Activated B cell treated with CpG ODN at 0.5 μM for 24 hours (primary cell): ENCODE results near the gene FCN2. TPM values are rescaled to one million over a fixed set of nuclear protein-coding genes. Genes with fewer than 3 reads are reported as not detected.

Experiments used
- ATAC-seq: fragments of 200-7000 bp; cut with Tn5 transposase; one replicate; pipeline ENCODE4 v1.10.0; 2021; ENCODE audit warnings: low read depth, mild to moderate bottlenecking, moderate library complexity
- CTCF ChIA-PET: fragments of 350-600 bp; sonication (Branson Sonifier 250); formaldehyde crosslinking; loops from one replicate; lab custom pipeline; 2021; ENCODE audit warnings: antibody characterized with exemption; lab: Charles Lee
- POLR2A ChIA-PET: fragments of 350-600 bp; sonication (Branson Sonifier 250); formaldehyde crosslinking; loops from one replicate; lab custom pipeline; 2021; ENCODE audit warnings: antibody characterized with exemption; lab: Charles Lee
- DNase-seq: peaks from one replicate; pipeline ENCODE4 v3.0.0; 2022
- H3K27ac Mint-ChIP-seq: one replicate; pipeline ENCODE4 v1.8.0; 2020; ENCODE audit warnings: mixed read lengths
- H3K27me3 Mint-ChIP-seq: one replicate; pipeline ENCODE4 v1.8.0; 2021; ENCODE audit warnings: mixed read lengths
- H3K36me3 Mint-ChIP-seq: one replicate; pipeline ENCODE4 v1.8.0; 2021; ENCODE audit warnings: low read depth, mixed read lengths
- H3K4me1 Mint-ChIP-seq: one replicate; pipeline ENCODE4 v1.8.0; 2021; ENCODE audit warnings: mixed read lengths
- H3K4me3 Mint-ChIP-seq: one replicate; pipeline ENCODE4 v1.8.0; 2020; ENCODE audit warnings: mild to moderate bottlenecking, mixed read lengths
- H3K9me3 Mint-ChIP-seq: one replicate; pipeline ENCODE4 v1.8.0; 2020; ENCODE audit warnings: mixed read lengths
- intact Hi-C: fragments of 100-400 bp; cut with micrococcal nuclease; formaldehyde crosslinking; loops from one replicate; pipeline ENCODE4 v1.15.1; 2024
- total RNA-seq: library from RNA; stranded (reverse); gene quantifications from 2 replicates; pipeline ENCODE4 v1.2.3, GENCODE V29; 2022
- TF ChIP-seq, protein P1 (sequence below): fragments of 200-600 bp; IDR thresholded peaks from one replicate; pipeline ENCODE4 v1.8.0; 2022; ENCODE audit warnings: antibody characterized with exemption, mild to moderate bottlenecking

The FCN2 gene
- total RNA-seq, 1 donor from 2014 or later, result not detected

DNA sequence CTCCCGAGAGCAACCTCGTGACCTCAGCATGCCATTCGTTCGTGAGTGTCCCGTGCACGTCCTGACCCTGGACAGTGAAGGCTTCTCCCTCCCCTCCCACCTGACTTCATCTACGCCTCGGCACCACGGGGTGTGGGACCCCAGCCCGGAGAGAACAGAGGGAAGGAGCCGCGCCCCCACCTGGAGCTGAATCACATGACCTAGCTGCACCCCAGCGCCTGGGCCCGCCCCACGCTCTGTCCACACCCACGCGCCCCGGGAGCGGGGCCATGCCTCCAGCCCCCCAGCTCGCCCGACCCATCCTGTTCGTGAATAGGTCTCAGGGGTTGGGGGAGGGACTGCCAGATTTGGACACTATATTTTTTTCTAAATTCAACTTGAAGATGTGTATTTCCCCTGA, 38.3 kb upstream of the FCN2 start:
- Mint-ChIP-seq H3K27me3 (no peaks in the 10 kb centered on the region), H3K27ac (no peak overlapping the region), H3K4me1 (no peaks in the 10 kb centered on the region), H3K9me3 (no peaks in the 10 kb centered on the region), H3K4me3 (no peak overlapping the region), H3K36me3 (no peaks in the 10 kb centered on the region)
- intact Hi-C loops, result no loop called here
- TF ChIP-seq, protein P1, sequence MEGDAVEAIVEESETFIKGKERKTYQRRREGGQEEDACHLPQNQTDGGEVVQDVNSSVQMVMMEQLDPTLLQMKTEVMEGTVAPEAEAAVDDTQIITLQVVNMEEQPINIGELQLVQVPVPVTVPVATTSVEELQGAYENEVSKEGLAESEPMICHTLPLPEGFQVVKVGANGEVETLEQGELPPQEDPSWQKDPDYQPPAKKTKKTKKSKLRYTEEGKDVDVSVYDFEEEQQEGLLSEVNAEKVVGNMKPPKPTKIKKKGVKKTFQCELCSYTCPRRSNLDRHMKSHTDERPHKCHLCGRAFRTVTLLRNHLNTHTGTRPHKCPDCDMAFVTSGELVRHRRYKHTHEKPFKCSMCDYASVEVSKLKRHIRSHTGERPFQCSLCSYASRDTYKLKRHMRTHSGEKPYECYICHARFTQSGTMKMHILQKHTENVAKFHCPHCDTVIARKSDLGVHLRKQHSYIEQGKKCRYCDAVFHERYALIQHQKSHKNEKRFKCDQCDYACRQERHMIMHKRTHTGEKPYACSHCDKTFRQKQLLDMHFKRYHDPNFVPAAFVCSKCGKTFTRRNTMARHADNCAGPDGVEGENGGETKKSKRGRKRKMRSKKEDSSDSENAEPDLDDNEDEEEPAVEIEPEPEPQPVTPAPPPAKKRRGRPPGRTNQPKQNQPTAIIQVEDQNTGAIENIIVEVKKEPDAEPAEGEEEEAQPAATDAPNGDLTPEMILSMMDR, result no peak
- ATAC-seq, result no peak
- ChIA-PET CTCF (no interaction called here), POLR2A (no interaction called here)
- DNase-seq, result no peak

DNA sequence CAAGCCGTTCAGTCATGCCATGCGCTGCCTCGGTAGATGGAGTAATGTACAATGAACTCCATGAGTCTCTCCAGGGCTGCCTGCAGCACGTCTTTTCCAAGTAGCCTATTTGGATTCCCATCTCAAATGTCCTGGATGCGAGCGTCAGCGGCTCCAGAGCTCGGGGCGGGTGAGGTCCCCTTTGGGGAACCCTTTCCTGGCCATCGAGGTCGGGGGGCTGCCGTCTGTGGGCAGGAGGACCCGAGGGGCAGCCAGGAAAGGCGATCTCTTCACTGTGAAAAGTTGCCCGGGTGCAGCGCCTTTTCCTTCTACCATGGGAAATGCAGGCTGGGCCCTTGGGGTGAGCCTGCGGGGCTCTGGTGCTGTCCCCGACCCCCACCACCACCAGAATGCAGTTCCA, 36.9 kb upstream of the FCN2 start:
- no peaks in the 10 kb centered on the region for H3K27me3 Mint-ChIP-seq
- H3K36me3 Mint-ChIP-seq, result no peaks in the 10 kb centered on the region
- CTCF ChIA-PET, result no interaction called here
- intact Hi-C loops, result no loop called here
- no peaks in the 10 kb centered on the region for H3K4me1 Mint-ChIP-seq
- no peak for DNase-seq
- H3K27ac Mint-ChIP-seq, result no peak overlapping the region
- TF ChIP-seq, protein P1, result no peak
- POLR2A ChIA-PET, result no interaction called here
- H3K4me3 Mint-ChIP-seq, result no peak overlapping the region
- no peak for ATAC-seq
- H3K9me3 Mint-ChIP-seq, result no peaks in the 10 kb centered on the region

DNA sequence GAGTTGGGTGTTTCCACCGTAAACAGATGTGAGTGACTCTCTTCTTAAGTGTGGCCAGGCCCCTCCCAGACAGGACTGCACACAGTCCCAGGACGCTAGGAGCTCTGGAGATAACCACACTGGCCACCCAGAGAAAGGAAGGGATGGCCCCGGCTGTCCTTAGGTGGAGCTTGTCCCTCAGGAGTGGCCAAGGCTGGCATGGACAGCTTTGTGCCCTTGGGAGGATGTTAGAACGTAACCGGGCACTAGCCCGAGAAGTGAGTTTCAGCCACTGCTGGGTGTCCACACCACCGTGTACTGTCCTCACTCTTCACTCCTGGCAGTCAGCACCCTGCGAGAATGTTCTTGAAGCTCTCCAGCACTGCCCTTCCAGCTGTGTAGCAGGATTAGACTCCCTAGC, 35.8 kb upstream of the FCN2 start:
- no peak overlapping the region for H3K4me3 Mint-ChIP-seq
- no peak for DNase-seq
- intact Hi-C loops, result no loop called here
- H3K4me1 Mint-ChIP-seq, result no peaks in the 10 kb centered on the region
- no peaks in the 10 kb centered on the region for H3K27me3 Mint-ChIP-seq
- TF ChIP-seq, protein P1, result no peak
- POLR2A ChIA-PET, result no interaction called here
- CTCF ChIA-PET, result no interaction called here
- no peak for ATAC-seq
- H3K36me3 Mint-ChIP-seq, result no peaks in the 10 kb centered on the region
- H3K27ac Mint-ChIP-seq, result no peak overlapping the region
- H3K9me3 Mint-ChIP-seq, result no peaks in the 10 kb centered on the region

DNA sequence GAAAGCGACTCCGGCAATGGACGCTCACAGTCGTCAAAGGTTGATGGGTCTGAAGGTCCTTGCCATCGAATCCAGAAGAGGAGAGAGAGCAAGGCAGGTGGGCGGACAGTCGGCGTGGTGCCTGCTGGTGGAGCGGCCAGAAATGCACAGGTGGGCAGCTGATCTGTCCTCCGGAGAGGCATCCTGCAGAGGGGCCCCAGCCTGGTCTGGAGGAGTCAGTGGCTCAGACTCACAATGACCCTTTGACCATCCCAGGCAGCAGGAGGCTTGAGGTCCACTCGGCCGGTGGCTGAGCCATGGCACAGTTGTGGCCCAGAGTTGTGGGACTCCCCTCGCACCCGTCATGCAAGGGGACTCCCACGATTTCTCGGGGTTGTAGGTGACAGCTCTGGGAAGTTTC, 34.4 kb upstream of the FCN2 start:
- Mint-ChIP-seq H3K27ac (no peak overlapping the region), H3K4me3 (no peak overlapping the region), H3K36me3 (no peaks in the 10 kb centered on the region), H3K9me3 (no peaks in the 10 kb centered on the region), H3K4me1 (no peaks in the 10 kb centered on the region), H3K27me3 (no peaks in the 10 kb centered on the region)
- POLR2A ChIA-PET, result no interaction called here
- TF ChIP-seq, protein P1, result no peak
- intact Hi-C loops, result no loop called here
- DNase-seq (no peak), ATAC-seq (no peak)
- CTCF ChIA-PET, result no interaction called here

DNA sequence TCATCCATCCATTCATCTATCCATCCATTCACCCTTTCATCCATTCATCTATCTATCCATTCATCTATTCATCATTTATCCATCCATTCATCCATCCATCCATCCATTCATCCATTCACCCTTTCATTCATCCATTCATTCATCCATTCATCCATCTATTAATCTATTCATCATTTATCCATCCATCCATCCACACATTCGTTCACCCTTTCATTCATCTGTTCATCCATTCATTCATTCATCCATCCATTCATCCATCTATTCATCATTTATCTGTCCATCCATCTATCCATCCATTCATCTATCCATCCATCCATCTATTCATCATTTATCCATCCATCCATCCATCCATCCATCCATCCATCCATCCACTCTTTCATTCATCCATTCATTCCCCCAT, 33.9 kb upstream of the FCN2 start:
- no peak overlapping the region for H3K27ac Mint-ChIP-seq
- ChIA-PET CTCF (no interaction called here), POLR2A (no interaction called here)
- TF ChIP-seq, protein P1, result no peak
- no peaks in the 10 kb centered on the region for H3K27me3 Mint-ChIP-seq
- no peaks in the 10 kb centered on the region for H3K9me3 Mint-ChIP-seq
- no peaks in the 10 kb centered on the region for H3K36me3 Mint-ChIP-seq
- ATAC-seq, result no peak
- H3K4me1 Mint-ChIP-seq, result no peaks in the 10 kb centered on the region
- DNase-seq, result no peak
- intact Hi-C loops, result no loop called here
- H3K4me3 Mint-ChIP-seq, result no peak overlapping the region
